ENCODE results near the gene COPS2. TPM values are rescaled to one million over a fixed set of nuclear protein-coding genes. Genes with fewer than 3 reads are reported as not detected.

Gene COPS2
- total and polyA plus RNA-seq, 9 of the 15 experiments (the other 6 are each of a cell fraction or from before 2014, with no cell fraction given), result 66.4 to 154 (median 117) TPM

GRCh38 chr15:49101536-49101935, 53.9 kb downstream of the COPS2 start (continued):
- TF ChIP-seq ARID3A (IDR thresholded peaks at IDR 0.05; ENCODE audit: borderline replicate concordance, low read depth, low read length) (no peak), ZC3H4 (CRISPR knock-in tag; IDR thresholded peaks at IDR 0.05; ENCODE audit: borderline replicate concordance) (no peak)

- Histone ChIP-seq H3K79me2 (ENCODE audit: control insufficient read depth, insufficient read depth, low read length) (no peaks in the 10 kb centered on the region), H3K9me1 (ENCODE audit: control insufficient read depth, insufficient read depth, low read length) (no peaks in the 10 kb centered on the region), H3K27ac (ENCODE audit: extremely low read depth, low read depth, low read length) (no peak overlapping the region), H3K36me3 (ENCODE audit: control insufficient read depth, insufficient read depth, low read length) (peaks cover 17% of the 10 kb centered on the region; the same call in 2 of the 3 replicates), H4K20me1 (replicated peaks; ENCODE audit: control insufficient read depth, insufficient read depth, low read length) (no peaks in the 10 kb centered on the region), H3K9ac (ENCODE audit: insufficient read depth in 1 of 2, low read depth in 2 of 2, low read length in 2 of 2) (no peak overlapping the region; a peak in 1 of 4 replicates), H3K4me2 (ENCODE audit: insufficient read depth, low read length) (no peak overlapping the region), H3K4me3 (no peak overlapping the region), H3K4me1 (replicated peaks in 1 of 2; ENCODE audit: control insufficient read depth in 2 of 2, insufficient read depth in 2 of 2, low read length in 2 of 2) (no peaks in the 10 kb centered on the region), H3K27me3 (ENCODE audit: control insufficient read depth in 2 of 2, insufficient read depth in 2 of 2, low read length in 2 of 2) (no peaks in the 10 kb centered on the region), H3K9me3 (replicated peaks; ENCODE audit: control insufficient read depth, insufficient read depth, low read depth, low read length) (no peaks in the 10 kb centered on the region), H2AFZ (ENCODE audit: low read depth, low read length) (no peak overlapping the region)
- POLR2A ChIA-PET, result no interaction called here
- peak in 1 of 4 experiments; percentile 5 for DNase-seq (ENCODE audit: extremely low read depth in 1 of 4, low spot score in 3 of 4)
- FAIRE-seq, result no peak
- intact Hi-C loops (cut with micrococcal nuclease), result no loop called here
- in situ Hi-C loops (cut with MboI), result no loop called here
- CTCF ChIA-PET (ENCODE audit: low intra/inter-chr PET ratio), result no interaction called here
- ATAC-seq, result no peak; the same call in 2 of the 3 replicates
- no TSS peak for BruUV-seq (replicated peaks)
- TF ChIP-seq CHD7 (IDR thresholded peaks at IDR 0.05; ENCODE audit: low read depth, low read length), result no peak
Measured at GRCh38 chr15:49096090-49096750, 59.2 kb downstream of the COPS2 start.
